Panc1 (cell line): ENCODE data around the gene KRTAP5-2.

Experiments used
- CTCF ChIP-seq: fragments of 450-650 bp; IDR thresholded peaks from 2 replicates; pipeline ENCODE4 v1.5.1; 2017; ENCODE audit warnings: mild to moderate bottlenecking
- POLR2AphosphoS5 ChIP-seq: IDR thresholded peaks from 2 replicates; pipeline ENCODE4 v1.6.1; 2012; ENCODE audit warnings: mild to moderate bottlenecking, low read depth, low read length, moderate library complexity
- REST ChIP-seq, 2 experiments: IDR thresholded peaks; 2 replicates each; pipeline ENCODE4 v1.6.1; 2011 to 2012; ENCODE audit warnings: low read depth in 2 of 2, control low read depth in 1 of 2, low read length in 1 of 2, mild to moderate bottlenecking in 1 of 2, moderate library complexity in 1 of 2; ENCODE audit not compliant: insufficient read depth in 1 of 2

- TF ChIP-seq POLR2AphosphoS5 (no peak), CTCF (no peak), REST (IDR thresholded peaks at IDR 0.05; ENCODE audit: insufficient read depth in 1 of 2, low read depth in 2 of 2, low read length in 1 of 2) (no peak)
Observed at GRCh38 chr11:1619449-1619848, 21.4 kb upstream of the KRTAP5-2 start.
